PC-3 (cell line): ENCODE results near the gene AGFG1. TPM values are rescaled to one million over a fixed set of nuclear protein-coding genes. Genes with fewer than 3 reads are reported as not detected.

Source experiments
- ATAC-seq: fragments of 200-7000 bp; cut with Tn5 transposase; 2 replicates; pipeline ENCODE4 v1.9.1; 2020; ENCODE audit warnings: mild to moderate bottlenecking, moderate library complexity
- BruUV-seq: library from RNA; stranded (reverse); fragments of 400-500 nt; replicated peaks from 2 replicates; lab custom pipeline; 2021; lab: Mats Ljungman, UMichigan
- CTCF ChIA-PET: fragments of 300-600 bp; sonication (Branson Sonifier 250); formaldehyde crosslinking; loops from one replicate; lab custom pipeline; 2022; ENCODE audit warnings: antibody characterized with exemption; lab: Charles Lee
- POLR2A ChIA-PET: fragments of 300-600 bp; sonication (Branson Sonifier 250); formaldehyde crosslinking; loops from one replicate; lab custom pipeline; 2022; ENCODE audit warnings: antibody characterized with exemption; ENCODE audit not compliant: unreplicated experiment; lab: Charles Lee
- DNase-seq: peaks from one replicate; pipeline ENCODE4 v3.0.0-alpha.2; 2015
- H2AFZ ChIP-seq: fragments of 300-600 bp; sonication (generic); 2 replicates; pipeline ENCODE4 v1.6.0; 2016; ENCODE audit warnings: antibody characterized with exemption, low read length
- H3F3A ChIP-seq: fragments of 300-600 bp; sonication (generic); one replicate; pipeline ENCODE4 v1.6.0; 2017; ENCODE audit warnings: antibody characterized with exemption, low read length, control low read depth, mild to moderate bottlenecking; ENCODE audit not compliant: unreplicated experiment
- H3K27ac ChIP-seq: fragments of 300-600 bp; sonication (generic); 2 replicates; pipeline ENCODE4 v1.5.1; 2016; ENCODE audit warnings: mild to moderate bottlenecking, low read length
- H3K27me3 ChIP-seq: fragments of 300-600 bp; sonication (generic); 2 replicates; pipeline ENCODE4 v1.6.1; 2016; ENCODE audit warnings: low read length, mixed read lengths
- H3K36me3 ChIP-seq: fragments of 300-600 bp; sonication (generic); 2 replicates; pipeline ENCODE4 v1.6.1; 2016; ENCODE audit warnings: low read depth, mixed run types, low read length, mixed read lengths
- H3K4me1 ChIP-seq: fragments of 300-600 bp; sonication (generic); 2 replicates; pipeline ENCODE4 v1.5.1; 2016; ENCODE audit warnings: low read length; ENCODE audit not compliant: insufficient read depth
- H3K4me2 ChIP-seq: fragments of 300-600 bp; sonication (generic); 2 replicates; pipeline ENCODE4 v1.6.0; 2016; ENCODE audit warnings: low read length
- H3K4me3 ChIP-seq: fragments of 300-600 bp; sonication (generic); 2 replicates; pipeline ENCODE4 v1.5.1; 2016; ENCODE audit warnings: mild to moderate bottlenecking, low read length, mixed read lengths
- H3K79me2 ChIP-seq: fragments of 300-600 bp; sonication (generic); 2 replicates; pipeline ENCODE4 v1.6.1; 2017; ENCODE audit warnings: low read length, mixed read lengths
- H3K9ac ChIP-seq: fragments of 300-600 bp; sonication (generic); 2 replicates; pipeline ENCODE4 v1.6.0; 2016; ENCODE audit warnings: mild to moderate bottlenecking, low read length
- H3K9me2 ChIP-seq: fragments of 300-600 bp; sonication (generic); replicated peaks from 2 replicates; pipeline ENCODE4 v1.6.1; 2016; ENCODE audit warnings: mixed run types, low read length, mixed read lengths
- H3K9me3 ChIP-seq: fragments of 300-600 bp; sonication (generic); 2 replicates; pipeline ENCODE4 v1.6.1; 2016; ENCODE audit warnings: low read length, mixed read lengths
- H4K20me1 ChIP-seq: fragments of 300-600 bp; sonication (generic); 2 replicates; pipeline ENCODE4 v1.6.1; 2016; ENCODE audit warnings: low read length, mixed read lengths
- EZH2 ChIP-seq: fragments of 300-600 bp; sonication (generic); IDR thresholded peaks from one replicate; pipeline ENCODE4 v1.6.1; 2017; ENCODE audit warnings: antibody characterized with exemption, mild to moderate bottlenecking, low read length; ENCODE audit not compliant: unreplicated experiment
- EZH2phosphoT487 ChIP-seq: fragments of 300-600 bp; sonication (generic); IDR thresholded peaks from 2 replicates; pipeline ENCODE4 v1.6.1; 2018; ENCODE audit warnings: mild to moderate bottlenecking, antibody characterized with exemption, low read length, borderline replicate concordance
- intact Hi-C: fragments of 100-400 bp; cut with micrococcal nuclease; formaldehyde crosslinking; loops from 2 replicates; pipeline ENCODE4 v1.9.0; 2023
- total RNA-seq: library from RNA; depleted of rRNA; stranded (reverse); fragments of >200 nt; gene quantifications from 2 replicates; pipeline ENCODE4 v1.2.3, GENCODE V29; 2014
- TF ChIP-seq, protein P1 (sequence below): fragments of 300-600 bp; sonication (generic); conservative IDR thresholded peaks from 2 replicates; pipeline ENCODE4 v1.5.1; 2017; ENCODE audit warnings: antibody characterized with exemption, low read depth, mild to moderate bottlenecking, low read length

Gene AGFG1
- total RNA-seq, 1 experiment from 2014 or later = 56.3 TPM

DNA sequence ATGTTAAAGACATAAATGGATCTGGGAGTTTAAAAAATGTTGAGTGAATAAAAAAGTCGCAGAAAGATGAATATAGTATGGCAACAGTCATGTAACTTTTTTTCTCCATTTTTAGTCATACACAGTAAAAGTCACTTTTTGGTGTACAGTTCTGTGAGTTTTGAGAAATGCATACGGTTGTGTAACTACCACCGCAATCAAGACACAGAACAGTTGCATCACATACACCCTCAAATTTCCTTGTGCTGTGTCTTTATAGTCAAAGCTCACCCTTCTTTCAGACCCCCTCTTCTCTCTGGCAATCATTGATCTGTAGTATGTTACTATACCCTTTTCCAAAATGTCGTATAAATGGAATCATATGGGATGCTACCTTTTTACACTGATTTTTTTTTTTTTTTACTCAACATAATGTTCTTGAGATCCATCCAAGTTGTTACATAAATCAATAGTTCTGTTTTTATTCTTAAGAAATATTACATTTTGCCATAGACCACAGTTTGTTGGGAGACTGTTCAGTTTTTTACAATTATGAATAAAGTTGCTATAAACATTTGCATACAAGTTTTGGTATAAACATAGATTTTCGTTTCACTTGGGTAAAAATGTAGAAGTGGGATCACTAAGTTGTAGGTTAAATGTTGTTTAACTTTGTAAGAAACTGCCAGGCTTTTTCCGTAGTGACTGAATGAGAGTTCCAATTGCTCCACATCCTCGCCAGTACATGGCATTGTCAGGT, 35.4 kb upstream of the AGFG1 start:
- Histone ChIP-seq H3K4me2 (no peak overlapping the region), H3K9me3 (peaks cover 9% of the 10 kb centered on the region; the same call in 1 of the 2 replicates), H3K9me2 (no peaks in the 10 kb centered on the region), H3K4me3 (no peak overlapping the region), H3K27me3 (no peaks in the 10 kb centered on the region), H3K27ac (no peak overlapping the region), H3K4me1 (no peaks in the 10 kb centered on the region), H3K36me3 (no peaks in the 10 kb centered on the region; the same call in 1 of the 2 replicates), H4K20me1 (no peaks in the 10 kb centered on the region), H3F3A (no peaks in the 10 kb centered on the region), H3K9ac (no peak overlapping the region), H2AFZ (no peak overlapping the region), H3K79me2 (no peaks in the 10 kb centered on the region)
- POLR2A ChIA-PET = no interaction called here
- ATAC-seq (no peak), DNase-seq (no peak)
- CTCF ChIA-PET = no interaction called here
- TF ChIP-seq EZH2 = no peak
- TF ChIP-seq, protein P1, sequence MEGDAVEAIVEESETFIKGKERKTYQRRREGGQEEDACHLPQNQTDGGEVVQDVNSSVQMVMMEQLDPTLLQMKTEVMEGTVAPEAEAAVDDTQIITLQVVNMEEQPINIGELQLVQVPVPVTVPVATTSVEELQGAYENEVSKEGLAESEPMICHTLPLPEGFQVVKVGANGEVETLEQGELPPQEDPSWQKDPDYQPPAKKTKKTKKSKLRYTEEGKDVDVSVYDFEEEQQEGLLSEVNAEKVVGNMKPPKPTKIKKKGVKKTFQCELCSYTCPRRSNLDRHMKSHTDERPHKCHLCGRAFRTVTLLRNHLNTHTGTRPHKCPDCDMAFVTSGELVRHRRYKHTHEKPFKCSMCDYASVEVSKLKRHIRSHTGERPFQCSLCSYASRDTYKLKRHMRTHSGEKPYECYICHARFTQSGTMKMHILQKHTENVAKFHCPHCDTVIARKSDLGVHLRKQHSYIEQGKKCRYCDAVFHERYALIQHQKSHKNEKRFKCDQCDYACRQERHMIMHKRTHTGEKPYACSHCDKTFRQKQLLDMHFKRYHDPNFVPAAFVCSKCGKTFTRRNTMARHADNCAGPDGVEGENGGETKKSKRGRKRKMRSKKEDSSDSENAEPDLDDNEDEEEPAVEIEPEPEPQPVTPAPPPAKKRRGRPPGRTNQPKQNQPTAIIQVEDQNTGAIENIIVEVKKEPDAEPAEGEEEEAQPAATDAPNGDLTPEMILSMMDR = no peak
- no peak for TF ChIP-seq EZH2phosphoT487
- intact Hi-C loops = no loop called here
- no TSS peak for BruUV-seq

DNA sequence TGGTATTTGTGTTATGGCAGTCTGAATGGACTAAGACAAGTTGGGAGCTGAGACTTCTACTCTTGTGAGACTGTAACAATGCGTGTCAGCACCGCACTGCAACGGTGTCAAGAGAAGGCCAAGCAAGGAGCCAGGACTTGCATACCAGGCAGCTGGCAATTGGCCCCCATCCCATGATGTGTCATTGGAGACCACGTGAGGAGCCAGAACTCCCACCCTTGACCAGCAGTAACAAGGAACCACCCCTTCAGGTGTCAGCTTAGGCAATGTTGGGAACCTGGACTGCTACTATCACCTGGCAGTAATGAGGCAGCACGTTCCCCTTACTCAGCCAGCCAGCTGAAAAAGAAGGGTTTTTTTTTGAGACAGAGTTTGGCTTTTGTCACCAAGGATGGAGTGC, 32.7 kb upstream of the AGFG1 start:
- H3K4me2 ChIP-seq = no peak overlapping the region
- no TSS peak for BruUV-seq
- intact Hi-C loops = no loop called here

More for the DNA sequence above, 32.7 kb upstream of the AGFG1 start:
- ChIA-PET CTCF (no interaction called here), POLR2A (no interaction called here)
- no peak overlapping the region for H2AFZ ChIP-seq
- no peaks in the 10 kb centered on the region for H3K4me1 ChIP-seq
- H3K4me3 ChIP-seq = no peak overlapping the region
- H4K20me1 ChIP-seq = no peaks in the 10 kb centered on the region
- H3K9me2 ChIP-seq = no peaks in the 10 kb centered on the region
- no peaks in the 10 kb centered on the region for H3K9me3 ChIP-seq
- no peaks in the 10 kb centered on the region for H3F3A ChIP-seq
- DNase-seq = no peak
- H3K27me3 ChIP-seq = no peaks in the 10 kb centered on the region
- TF ChIP-seq, protein P1 = no peak
- TF ChIP-seq EZH2 (no peak), EZH2phosphoT487 (no peak)
- ATAC-seq = no peak
- no peak overlapping the region for H3K9ac ChIP-seq
- no peak overlapping the region for H3K27ac ChIP-seq
- no peaks in the 10 kb centered on the region for H3K36me3 ChIP-seq
- H3K79me2 ChIP-seq = no peaks in the 10 kb centered on the region
